GM12892 (cell line): Measurements from ENCODE around the gene CCL3.

Experiments used
- POLR2A ChIP-seq: IDR thresholded peaks from 2 replicates; pipeline ENCODE4 v1.6.1; 2011; ENCODE audit warnings: low read depth, low read length, control low read depth
- POLR2AphosphoS5 ChIP-seq: IDR thresholded peaks from 2 replicates; pipeline ENCODE4 v1.6.1; 2011; ENCODE audit warnings: low read depth, low read length, control low read depth

DNA sequence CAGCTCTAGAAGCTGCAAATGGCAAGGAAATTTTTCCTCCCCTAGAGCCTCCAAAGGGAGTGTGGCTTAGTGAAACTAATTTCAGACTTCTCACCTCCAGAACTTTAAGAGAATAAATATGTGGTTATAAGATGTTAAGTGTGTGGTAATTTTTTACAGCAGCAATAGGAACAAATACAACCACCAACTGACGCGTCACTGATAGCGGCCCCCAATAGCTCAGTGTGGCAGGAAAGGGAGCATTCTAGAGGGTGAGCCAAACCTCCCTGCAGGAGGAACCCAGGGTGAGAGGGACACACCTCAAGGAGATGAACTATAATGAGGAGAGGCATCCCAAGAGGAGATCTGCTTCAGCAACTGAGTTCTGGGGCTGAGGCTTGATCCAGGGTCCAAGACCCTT lies 17.7 kb upstream of the CCL3 start:
- TF ChIP-seq POLR2A (no peak), POLR2AphosphoS5 (no peak)
